HCT116 (cell line): ENCODE results near the gene STK32C. TPM values are rescaled to one million over a fixed set of nuclear protein-coding genes. Genes with fewer than 3 reads are reported as not detected.

Experiments
- ATAC-seq: fragments of 200-7000 bp; cut with Tn5 transposase; 2 replicates; pipeline ENCODE4 v1.9.1; 2020; ENCODE audit warnings: mild to moderate bottlenecking, moderate library complexity
- BruUV-seq: library from RNA; stranded (reverse); fragments of 400-500 nt; replicated peaks from 2 replicates; lab custom pipeline; 2021; lab: Mats Ljungman, UMichigan
- CTCF ChIA-PET: fragments of 300-600 bp; sonication (Branson Sonifier 250); formaldehyde crosslinking; loops from one replicate; lab custom pipeline; 2021; ENCODE audit warnings: antibody characterized with exemption; lab: Charles Lee
- POLR2A ChIA-PET: fragments of 300-600, 350-600 bp; sonication (Branson Sonifier 250); formaldehyde crosslinking; loops from one replicate; lab custom pipeline; 2021; ENCODE audit warnings: antibody characterized with exemption; lab: Charles Lee
- RAD21 ChIA-PET, 2 experiments: fragments of 300-600 bp; sonication (Branson Sonifier 250); formaldehyde crosslinking; loops; one replicate each; lab custom pipeline; 2023; ENCODE audit warnings: low total read pairs in 2 of 2; ENCODE audit not compliant: uncharacterized antibody in 2 of 2, unreplicated experiment in 2 of 2, low non-redundant PET in 1 of 2; lab: Charles Lee
- DNase-seq: peaks from one replicate; pipeline ENCODE4 v3.0.0-alpha.2; 2010; ENCODE audit warnings: low read depth, low spot score
- H2AFZ ChIP-seq: fragments of 200-600 bp; shearing (Covaris generic), sonication (generic); 2 replicates; pipeline ENCODE4 v1.6.1; 2017; ENCODE audit warnings: low read depth, mixed run types, mixed read lengths, antibody characterized with exemption, low read length; ENCODE audit not compliant: poor library complexity, severe bottlenecking
- H3K27ac ChIP-seq: 2 replicates; pipeline ENCODE4 v1.5.1; 2012; ENCODE audit warnings: low read depth, low read length
- H3K27me3 ChIP-seq: fragments of 200-600 bp; sonication (generic); 2 replicates; pipeline ENCODE4 v1.6.1; 2016; ENCODE audit warnings: mixed run types, low read length, mixed read lengths; ENCODE audit not compliant: insufficient read depth
- H3K36me3 ChIP-seq, 2 experiments: fragments of 200-500 bp in 1 of 2; fragments of 200-600 bp in 1 of 2; sonication (Bioruptor generic) in 1 of 2; sonication (generic) in 1 of 2; 2 replicates each; pipeline versions ENCODE4 v1.5.1 to v1.6.1; 2014 to 2016; ENCODE audit warnings: low read length in 2 of 2, inconsistent platforms in 1 of 2, mixed read lengths in 1 of 2, mixed run types in 1 of 2; ENCODE audit not compliant: insufficient read depth in 2 of 2, control insufficient read depth in 1 of 2
- H3K4me1 ChIP-seq, 2 experiments: fragments of 200-600 bp in 1 of 2; sonication (generic) in 1 of 2; 2 replicates each; pipeline versions ENCODE4 v1.5.1 to v1.6.1; 2012 to 2017; ENCODE audit warnings: low read length in 2 of 2, inconsistent platforms in 1 of 2, mild to moderate bottlenecking in 1 of 2, mixed read lengths in 1 of 2, mixed run types in 1 of 2, moderate library complexity in 1 of 2; ENCODE audit not compliant: insufficient read depth in 2 of 2, control insufficient read depth in 1 of 2
- H3K4me2 ChIP-seq: fragments of 200-600 bp; sonication (generic); 2 replicates; pipeline ENCODE4 v1.6.1; 2017; ENCODE audit warnings: mixed run types, low read length, mixed read lengths
- H3K4me3 ChIP-seq, 2 experiments: fragments of 200-600 bp in 1 of 2; sonication (generic) in 1 of 2; replicated peaks in 1 of 2; 2 replicates each; pipeline ENCODE4 v1.5.1; 2011 to 2016; ENCODE audit warnings: low read length in 2 of 2, control low read depth in 1 of 2, low read depth in 1 of 2, mild to moderate bottlenecking in 1 of 2, mixed read lengths in 1 of 2, mixed run types in 1 of 2
- H3K79me2 ChIP-seq: fragments of 200-600 bp; sonication (generic); 2 replicates; pipeline ENCODE4 v1.6.1; 2017; ENCODE audit warnings: mild to moderate bottlenecking, mixed run types, low read length, moderate library complexity, mixed read lengths; ENCODE audit not compliant: insufficient read depth
- H3K9ac ChIP-seq: fragments of 200-600 bp; sonication (generic); 2 replicates; pipeline ENCODE4 v1.6.1; 2016; ENCODE audit warnings: low read length, mixed read lengths
- H3K9me2 ChIP-seq: fragments of 200-600 bp; sonication (generic), shearing (Covaris generic); 2 replicates; pipeline ENCODE4 v1.6.1; 2017; ENCODE audit warnings: mixed run types, mild to moderate bottlenecking, moderate library complexity; ENCODE audit not compliant: insufficient read depth
- H3K9me3 ChIP-seq, 2 experiments: fragments of 200-500 bp in 1 of 2; fragments of 200-600 bp in 1 of 2; sonication (Bioruptor generic) in 1 of 2; sonication (generic) in 1 of 2; 2 replicates each; pipeline ENCODE4 v1.6.1; 2014 to 2017; ENCODE audit warnings: low read length in 2 of 2, mixed read lengths in 2 of 2, inconsistent platforms in 1 of 2, low read depth in 1 of 2, mild to moderate bottlenecking in 1 of 2, mixed run types in 1 of 2, moderate library complexity in 1 of 2; ENCODE audit not compliant: control insufficient read depth in 1 of 2, insufficient read depth in 1 of 2
- H4K20me1 ChIP-seq: fragments of 200-600 bp; sonication (generic), shearing (Covaris generic); 2 replicates; pipeline ENCODE4 v1.6.1; 2017; ENCODE audit warnings: mixed run types, mild to moderate bottlenecking, moderate library complexity; ENCODE audit not compliant: insufficient read depth
- CEBPB ChIP-seq: IDR thresholded peaks from 2 replicates; pipeline ENCODE4 v1.6.1; 2012; ENCODE audit warnings: low read depth
- CTCF ChIP-seq, 3 experiments: fragments of 200-600 bp in 1 of 3; sonication (generic) in 1 of 3; IDR thresholded peaks in 2 of 3; conservative IDR thresholded peaks in 1 of 3; 2 replicates each; pipeline ENCODE4 v1.5.1; 2012 to 2017; ENCODE audit warnings: low read depth in 2 of 3, low read length in 2 of 3, antibody characterized with exemption in 1 of 3, borderline replicate concordance in 1 of 3, control low read depth in 1 of 3, mild to moderate bottlenecking in 1 of 3, mixed read lengths in 1 of 3, mixed run types in 1 of 3, moderate library complexity in 1 of 3; ENCODE audit not compliant: insufficient read depth in 1 of 3
- EZH2 ChIP-seq: fragments of 200-600 bp; sonication (generic); IDR thresholded peaks from 2 replicates; pipeline ENCODE4 v1.6.1; 2017; ENCODE audit warnings: antibody characterized with exemption, mixed run types
- JUND ChIP-seq: IDR thresholded peaks from 2 replicates; pipeline ENCODE4 v1.6.1; 2012
- POLR2AphosphoS5 ChIP-seq: IDR thresholded peaks from 2 replicates; pipeline ENCODE4 v1.6.1; 2011; ENCODE audit warnings: mild to moderate bottlenecking, low read depth, low read length, moderate library complexity
- RAD21 ChIP-seq: IDR thresholded peaks from 2 replicates; pipeline ENCODE4 v1.6.1; 2012; ENCODE audit warnings: low read depth, mild to moderate bottlenecking
- REST ChIP-seq: IDR thresholded peaks from 2 replicates; pipeline ENCODE4 v1.6.1; 2012; ENCODE audit warnings: low read depth
- SP1 ChIP-seq: IDR thresholded peaks from 2 replicates; pipeline ENCODE4 v1.6.1; 2012; ENCODE audit warnings: low read depth
- YY1 ChIP-seq: IDR thresholded peaks from 2 replicates; pipeline ENCODE4 v1.6.1; 2011; ENCODE audit warnings: low read length, low read depth, moderate library complexity, mild to moderate bottlenecking; ENCODE audit not compliant: insufficient replicate concordance; ENCODE audit errors: extremely low read depth
- ZFX ChIP-seq: fragments of 450-650 bp; IDR thresholded peaks from 2 replicates; pipeline ENCODE4 v1.6.1; 2017
- ZNF274 ChIP-seq: fragments of 200-500 bp; sonication (Bioruptor generic); IDR thresholded peaks from 2 replicates; pipeline ENCODE4 v1.6.1; 2014; ENCODE audit warnings: mild to moderate bottlenecking, low read depth, low read length, inconsistent platforms
- intact Hi-C: fragments of 100-400 bp; cut with micrococcal nuclease; formaldehyde crosslinking; loops from 2 replicates; pipeline ENCODE4 v1.10.0; 2022
- total RNA-seq: library from RNA; stranded (reverse); gene quantifications from one replicate; pipeline ENCODE4 v1.2.1, GENCODE V29; 2021; ENCODE audit not compliant: unreplicated experiment

The STK32C gene
- total RNA-seq, 1 experiment from 2014 or later, result 29.7 TPM

- ATAC-seq (no peak), DNase-seq (no peak)
- peaks cover 18% of the 10 kb centered on the region for H3K79me2 ChIP-seq
- no peak overlapping the region for H3K4me2 ChIP-seq
- no peak for TF ChIP-seq ZFX
- TF ChIP-seq JUND, result no peak
- no peak for TF ChIP-seq POLR2AphosphoS5
- no peak for TF ChIP-seq EZH2
- TF ChIP-seq SP1, result no peak
- no peak for TF ChIP-seq CEBPB
- TF ChIP-seq REST, result no peak
- TF ChIP-seq RAD21, result no peak
- TF ChIP-seq ZNF274, result no peak
- no peak for TF ChIP-seq YY1
- TF ChIP-seq CTCF (IDR thresholded peaks at IDR 0.05 in 2 of 3, conservative IDR thresholded peaks at IDR 0.05 in 1 of 3; ENCODE audit: borderline replicate concordance in 1 of 3, insufficient read depth in 1 of 3, low read depth in 2 of 3, low read length in 2 of 3), result no peak
- H3K9me2 ChIP-seq, result no peaks in the 10 kb centered on the region
- H3K27me3 ChIP-seq, result no peaks in the 10 kb centered on the region
- ChIA-PET RAD21 (no interaction called here), CTCF (no interaction called here), POLR2A (no interaction called here)
- H3K9me3 ChIP-seq, result no peaks in the 10 kb centered on the region
- intact Hi-C loops, result no loop called here
- H3K4me1 ChIP-seq, result peaks cover 8 to 19% of the 10 kb centered on the region in 2 experiments; a peak in 2 of 4 replicates
- H3K36me3 ChIP-seq, result no peaks in the 10 kb centered on the region
- no peak overlapping the region for H3K9ac ChIP-seq
- no peaks in the 10 kb centered on the region for H4K20me1 ChIP-seq
- no TSS peak for BruUV-seq
- H2AFZ ChIP-seq, result no peak overlapping the region
- no peak overlapping the region for H3K4me3 ChIP-seq
- no peak overlapping the region for H3K27ac ChIP-seq
Observed at GRCh38 chr10:132334631-132335188, 27.0 kb upstream of the STK32C start.
